ENCODE results near the gene SELE. TPM values are rescaled to one million over a fixed set of nuclear protein-coding genes. Genes with fewer than 3 reads are reported as not detected.

Gene SELE
- total RNA-seq, 1 donor from 2014 or later, result not detected

- no peak overlapping the region for H3K4me3 Mint-ChIP-seq (ENCODE audit: unreplicated experiment)
- no peaks in the 10 kb centered on the region for H3K4me1 Mint-ChIP-seq (ENCODE audit: low read depth, unreplicated experiment)
- no peak overlapping the region for H3K27ac Mint-ChIP-seq (ENCODE audit: unreplicated experiment)
- no peaks in the 10 kb centered on the region for H3K36me3 Mint-ChIP-seq (ENCODE audit: unreplicated experiment)
- no peak for DNase-seq
- H3K27me3 Mint-ChIP-seq (ENCODE audit: unreplicated experiment), result no peaks in the 10 kb centered on the region
- TF ChIP-seq CTCF (IDR thresholded peaks at IDR 0.05; ENCODE audit: partially characterized antibody, unreplicated experiment), result no peak
- H3K9me3 Mint-ChIP-seq (ENCODE audit: unreplicated experiment), result no peaks in the 10 kb centered on the region
These were observed 32.4 kb downstream of the SELE start for GRCh38 chr1:169701261-169702005.

GRCh38 chr1:169699707-169700106 is 34.2 kb downstream of the SELE start:
- no peaks in the 10 kb centered on the region for H3K36me3 Mint-ChIP-seq (ENCODE audit: unreplicated experiment)
- H3K27ac Mint-ChIP-seq (ENCODE audit: unreplicated experiment), result no peak overlapping the region
- H3K27me3 Mint-ChIP-seq (ENCODE audit: unreplicated experiment), result no peaks in the 10 kb centered on the region
- no peak overlapping the region for H3K4me3 Mint-ChIP-seq (ENCODE audit: unreplicated experiment)
- no peak for TF ChIP-seq CTCF (IDR thresholded peaks at IDR 0.05; ENCODE audit: partially characterized antibody, unreplicated experiment)
- H3K4me1 Mint-ChIP-seq (ENCODE audit: low read depth, unreplicated experiment), result no peaks in the 10 kb centered on the region
- no peaks in the 10 kb centered on the region for H3K9me3 Mint-ChIP-seq (ENCODE audit: unreplicated experiment)
- no peak for DNase-seq

GRCh38 chr1:169698976-169699375 is 34.9 kb downstream of the SELE start:
- Mint-ChIP-seq H3K27me3 (ENCODE audit: unreplicated experiment) (no peaks in the 10 kb centered on the region), H3K36me3 (ENCODE audit: unreplicated experiment) (no peaks in the 10 kb centered on the region), H3K27ac (ENCODE audit: unreplicated experiment) (no peak overlapping the region), H3K9me3 (ENCODE audit: unreplicated experiment) (no peaks in the 10 kb centered on the region), H3K4me1 (ENCODE audit: low read depth, unreplicated experiment) (no peaks in the 10 kb centered on the region), H3K4me3 (ENCODE audit: unreplicated experiment) (no peak overlapping the region)
- DNase-seq, result no peak
- no peak for TF ChIP-seq CTCF (IDR thresholded peaks at IDR 0.05; ENCODE audit: partially characterized antibody, unreplicated experiment)

- no peak for DNase-seq
- Mint-ChIP-seq H3K36me3 (ENCODE audit: unreplicated experiment) (no peaks in the 10 kb centered on the region), H3K27ac (ENCODE audit: unreplicated experiment) (no peak overlapping the region), H3K4me3 (ENCODE audit: unreplicated experiment) (no peak overlapping the region), H3K27me3 (ENCODE audit: unreplicated experiment) (no peaks in the 10 kb centered on the region), H3K9me3 (ENCODE audit: unreplicated experiment) (no peaks in the 10 kb centered on the region), H3K4me1 (ENCODE audit: low read depth, unreplicated experiment) (no peaks in the 10 kb centered on the region)
- no peak for TF ChIP-seq CTCF (IDR thresholded peaks at IDR 0.05; ENCODE audit: partially characterized antibody, unreplicated experiment)
These were observed 36.1 kb downstream of the SELE start for GRCh38 chr1:169697755-169698154.

- no peak for DNase-seq
- H3K4me1 Mint-ChIP-seq (ENCODE audit: low read depth, unreplicated experiment), result no peaks in the 10 kb centered on the region
- no peaks in the 10 kb centered on the region for H3K27me3 Mint-ChIP-seq (ENCODE audit: unreplicated experiment)
- no peak overlapping the region for H3K4me3 Mint-ChIP-seq (ENCODE audit: unreplicated experiment)
- no peak for TF ChIP-seq CTCF (IDR thresholded peaks at IDR 0.05; ENCODE audit: partially characterized antibody, unreplicated experiment)
- no peaks in the 10 kb centered on the region for H3K36me3 Mint-ChIP-seq (ENCODE audit: unreplicated experiment)
- H3K9me3 Mint-ChIP-seq (ENCODE audit: unreplicated experiment), result no peaks in the 10 kb centered on the region
- H3K27ac Mint-ChIP-seq (ENCODE audit: unreplicated experiment), result no peak overlapping the region
These were observed 37.4 kb downstream of the SELE start for GRCh38 chr1:169696273-169697100.

Data from glutamatergic neuron (in vitro differentiated cells).